ENCODE data around the gene EI24. TPM values are rescaled to one million over a fixed set of nuclear protein-coding genes. Genes with fewer than 3 reads are reported as not detected.

Gene EI24
- total and polyA plus RNA-seq, 2 experiments from 2014 or later, result 132 to 174 TPM

DNA sequence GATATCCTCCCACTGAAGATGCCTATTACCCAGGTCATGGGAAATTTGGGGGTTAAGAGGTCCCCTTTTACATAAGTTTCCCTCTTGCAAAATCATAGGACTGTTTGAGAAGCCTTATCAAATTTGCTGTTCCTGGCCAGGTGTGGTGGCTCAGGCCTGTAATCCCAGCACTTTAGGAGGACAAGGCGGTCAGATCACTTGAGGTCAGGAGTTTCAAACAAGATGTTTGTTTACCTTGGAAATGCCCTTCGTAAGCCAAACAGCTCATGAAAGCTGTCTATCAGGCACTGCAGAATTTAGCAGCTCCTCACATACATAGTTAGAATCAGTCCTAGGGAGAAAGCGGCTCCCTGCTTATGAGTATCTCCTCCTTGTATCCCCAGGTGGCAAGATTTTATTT lies 4.9 kb upstream of the EI24 start:
- H3K9me3 Mint-ChIP-seq, result peaks cover 18% of the 10 kb centered on the region
- H3K27ac Mint-ChIP-seq, result no peak overlapping the region
- Histone ChIP-seq H3K9me2 (ENCODE audit: insufficient read depth) (peaks cover 11% of the 10 kb centered on the region), H3K4me3 (no peak overlapping the region), H2AFZ (no peak overlapping the region), H3K36me3 (ENCODE audit: insufficient read depth) (no peaks in the 10 kb centered on the region; the same call in 1 of the 2 replicates), H3K27ac (ENCODE audit: low read depth) (no peak overlapping the region), H3K27me3 (ENCODE audit: insufficient read depth) (no peaks in the 10 kb centered on the region), H4K20me1 (replicated peaks; ENCODE audit: insufficient read depth) (no peaks in the 10 kb centered on the region), H3F3A (replicated peaks; ENCODE audit: low read depth) (no peaks in the 10 kb centered on the region), H3K4me1 (ENCODE audit: insufficient read depth) (no peaks in the 10 kb centered on the region), H3K79me2 (replicated peaks; ENCODE audit: insufficient read depth) (no peaks in the 10 kb centered on the region), H3K4me2 (no peak overlapping the region)
- no peak overlapping the region for H3K4me3 Mint-ChIP-seq
- ATAC-seq (no peak), DNase-seq (ENCODE audit: low spot score) (no peak)
- no peak for TF ChIP-seq EZH2 (IDR thresholded peaks at IDR 0.05; ENCODE audit: low read depth, unreplicated experiment)
- TF ChIP-seq, protein P1, sequence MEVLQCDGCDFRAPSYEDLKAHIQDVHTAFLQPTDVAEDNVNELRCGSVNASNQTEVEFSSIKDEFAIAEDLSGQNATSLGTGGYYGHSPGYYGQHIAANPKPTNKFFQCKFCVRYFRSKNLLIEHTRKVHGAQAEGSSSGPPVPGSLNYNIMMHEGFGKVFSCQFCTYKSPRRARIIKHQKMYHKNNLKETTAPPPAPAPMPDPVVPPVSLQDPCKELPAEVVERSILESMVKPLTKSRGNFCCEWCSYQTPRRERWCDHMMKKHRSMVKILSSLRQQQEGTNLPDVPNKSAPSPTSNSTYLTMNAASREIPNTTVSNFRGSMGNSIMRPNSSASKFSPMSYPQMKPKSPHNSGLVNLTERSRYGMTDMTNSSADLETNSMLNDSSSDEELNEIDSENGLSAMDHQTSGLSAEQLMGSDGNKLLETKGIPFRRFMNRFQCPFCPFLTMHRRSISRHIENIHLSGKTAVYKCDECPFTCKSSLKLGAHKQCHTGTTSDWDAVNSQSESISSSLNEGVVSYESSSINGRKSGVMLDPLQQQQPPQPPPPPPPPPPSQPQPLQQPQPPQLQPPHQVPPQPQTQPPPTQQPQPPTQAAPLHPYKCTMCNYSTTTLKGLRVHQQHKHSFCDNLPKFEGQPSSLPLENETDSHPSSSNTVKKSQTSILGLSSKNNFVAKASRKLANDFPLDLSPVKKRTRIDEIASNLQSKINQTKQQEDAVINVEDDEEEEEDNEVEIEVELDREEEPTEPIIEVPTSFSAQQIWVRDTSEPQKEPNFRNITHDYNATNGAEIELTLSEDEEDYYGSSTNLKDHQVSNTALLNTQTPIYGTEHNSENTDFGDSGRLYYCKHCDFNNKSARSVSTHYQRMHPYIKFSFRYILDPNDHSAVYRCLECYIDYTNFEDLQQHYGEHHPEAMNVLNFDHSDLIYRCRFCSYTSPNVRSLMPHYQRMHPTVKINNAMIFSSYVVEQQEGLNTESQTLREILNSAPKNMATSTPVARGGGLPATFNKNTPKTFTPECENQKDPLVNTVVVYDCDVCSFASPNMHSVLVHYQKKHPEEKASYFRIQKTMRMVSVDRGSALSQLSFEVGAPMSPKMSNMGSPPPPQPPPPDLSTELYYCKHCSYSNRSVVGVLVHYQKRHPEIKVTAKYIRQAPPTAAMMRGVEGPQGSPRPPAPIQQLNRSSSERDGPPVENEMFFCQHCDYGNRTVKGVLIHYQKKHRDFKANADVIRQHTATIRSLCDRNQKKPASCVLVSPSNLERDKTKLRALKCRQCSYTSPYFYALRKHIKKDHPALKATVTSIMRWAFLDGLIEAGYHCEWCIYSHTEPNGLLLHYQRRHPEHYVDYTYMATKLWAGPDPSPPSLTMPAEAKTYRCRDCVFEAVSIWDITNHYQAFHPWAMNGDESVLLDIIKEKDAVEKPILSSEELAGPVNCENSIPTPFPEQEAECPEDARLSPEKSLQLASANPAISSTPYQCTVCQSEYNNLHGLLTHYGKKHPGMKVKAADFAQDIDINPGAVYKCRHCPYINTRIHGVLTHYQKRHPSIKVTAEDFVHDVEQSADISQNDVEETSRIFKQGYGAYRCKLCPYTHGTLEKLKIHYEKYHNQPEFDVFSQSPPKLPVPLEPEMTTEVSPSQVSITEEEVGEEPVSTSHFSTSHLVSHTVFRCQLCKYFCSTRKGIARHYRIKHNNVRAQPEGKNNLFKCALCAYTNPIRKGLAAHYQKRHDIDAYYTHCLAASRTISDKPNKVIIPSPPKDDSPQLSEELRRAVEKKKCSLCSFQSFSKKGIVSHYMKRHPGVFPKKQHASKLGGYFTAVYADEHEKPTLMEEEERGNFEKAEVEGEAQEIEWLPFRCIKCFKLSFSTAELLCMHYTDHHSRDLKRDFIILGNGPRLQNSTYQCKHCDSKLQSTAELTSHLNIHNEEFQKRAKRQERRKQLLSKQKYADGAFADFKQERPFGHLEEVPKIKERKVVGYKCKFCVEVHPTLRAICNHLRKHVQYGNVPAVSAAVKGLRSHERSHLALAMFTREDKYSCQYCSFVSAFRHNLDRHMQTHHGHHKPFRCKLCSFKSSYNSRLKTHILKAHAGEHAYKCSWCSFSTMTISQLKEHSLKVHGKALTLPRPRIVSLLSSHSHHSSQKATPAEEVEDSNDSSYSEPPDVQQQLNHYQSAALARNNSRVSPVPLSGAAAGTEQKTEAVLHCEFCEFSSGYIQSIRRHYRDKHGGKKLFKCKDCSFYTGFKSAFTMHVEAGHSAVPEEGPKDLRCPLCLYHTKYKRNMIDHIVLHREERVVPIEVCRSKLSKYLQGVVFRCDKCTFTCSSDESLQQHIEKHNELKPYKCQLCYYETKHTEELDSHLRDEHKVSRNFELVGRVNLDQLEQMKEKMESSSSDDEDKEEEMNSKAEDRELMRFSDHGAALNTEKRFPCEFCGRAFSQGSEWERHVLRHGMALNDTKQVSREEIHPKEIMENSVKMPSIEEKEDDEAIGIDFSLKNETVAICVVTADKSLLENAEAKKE (CRISPR knock-in tag; IDR thresholded peaks at IDR 0.05), result no peak
- no peak for TF ChIP-seq NANOG (IDR thresholded peaks at IDR 0.05; ENCODE audit: borderline replicate concordance)
- no peak for TF ChIP-seq EZH2phosphoT487 (IDR thresholded peaks at IDR 0.05; ENCODE audit: unreplicated experiment)
- TF ChIP-seq, protein P2, sequence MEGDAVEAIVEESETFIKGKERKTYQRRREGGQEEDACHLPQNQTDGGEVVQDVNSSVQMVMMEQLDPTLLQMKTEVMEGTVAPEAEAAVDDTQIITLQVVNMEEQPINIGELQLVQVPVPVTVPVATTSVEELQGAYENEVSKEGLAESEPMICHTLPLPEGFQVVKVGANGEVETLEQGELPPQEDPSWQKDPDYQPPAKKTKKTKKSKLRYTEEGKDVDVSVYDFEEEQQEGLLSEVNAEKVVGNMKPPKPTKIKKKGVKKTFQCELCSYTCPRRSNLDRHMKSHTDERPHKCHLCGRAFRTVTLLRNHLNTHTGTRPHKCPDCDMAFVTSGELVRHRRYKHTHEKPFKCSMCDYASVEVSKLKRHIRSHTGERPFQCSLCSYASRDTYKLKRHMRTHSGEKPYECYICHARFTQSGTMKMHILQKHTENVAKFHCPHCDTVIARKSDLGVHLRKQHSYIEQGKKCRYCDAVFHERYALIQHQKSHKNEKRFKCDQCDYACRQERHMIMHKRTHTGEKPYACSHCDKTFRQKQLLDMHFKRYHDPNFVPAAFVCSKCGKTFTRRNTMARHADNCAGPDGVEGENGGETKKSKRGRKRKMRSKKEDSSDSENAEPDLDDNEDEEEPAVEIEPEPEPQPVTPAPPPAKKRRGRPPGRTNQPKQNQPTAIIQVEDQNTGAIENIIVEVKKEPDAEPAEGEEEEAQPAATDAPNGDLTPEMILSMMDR (conservative IDR thresholded peaks at IDR 0.05; ENCODE audit: low read depth in 2 of 2), result no peak
- no peaks in the 10 kb centered on the region for H3K4me1 Mint-ChIP-seq
- H3K27me3 Mint-ChIP-seq (ENCODE audit: insufficient read depth, low read depth, poor library complexity), result no peaks in the 10 kb centered on the region
- H3K36me3 Mint-ChIP-seq (ENCODE audit: low read depth), result peaks cover 9% of the 10 kb centered on the region; the same call in 1 of the 3 replicates
